WTC11 (cell line): ENCODE measurements around the gene GNS. TPM values are rescaled to one million over a fixed set of nuclear protein-coding genes. Genes with fewer than 3 reads are reported as not detected.

Source experiments
- ATF1 ChIP-seq: sonication (generic); formaldehyde crosslinking; IDR thresholded peaks from 2 replicates; pipeline ENCODE4 v1.8.1; 2023; ENCODE audit warnings: mild to moderate bottlenecking, moderate library complexity, missing genetic modification reagents
- CBFB ChIP-seq: sonication (generic); formaldehyde crosslinking; IDR thresholded peaks from 2 replicates; pipeline ENCODE4 v1.8.1; 2022; ENCODE audit warnings: mild to moderate bottlenecking, low read depth, missing genetic modification reagents
- CREB1 ChIP-seq: sonication (generic); formaldehyde crosslinking; IDR thresholded peaks from 2 replicates; pipeline ENCODE4 v1.8.0; 2023; ENCODE audit warnings: mild to moderate bottlenecking, missing genetic modification reagents
- CREM ChIP-seq: sonication (generic); formaldehyde crosslinking; IDR thresholded peaks from 2 replicates; pipeline ENCODE4 v1.8.1; 2022; ENCODE audit warnings: mild to moderate bottlenecking, missing genetic modification reagents, moderate library complexity
- ESRRA ChIP-seq: sonication (generic); formaldehyde crosslinking; IDR thresholded peaks from 2 replicates; pipeline ENCODE4 v1.8.1; 2022; ENCODE audit warnings: mild to moderate bottlenecking, missing genetic modification reagents, borderline replicate concordance
- HMGA2 ChIP-seq: fragments of 250-450 bp; sonication (Bioruptor Pico); IDR thresholded peaks from 2 replicates; pipeline ENCODE4 v1.4.0; 2021; ENCODE audit warnings: mild to moderate bottlenecking, moderate library complexity
- NR1H2 ChIP-seq: sonication (generic); formaldehyde crosslinking; IDR thresholded peaks from 2 replicates; pipeline ENCODE4 v1.9.0; 2021; ENCODE audit warnings: mild to moderate bottlenecking, moderate library complexity, missing genetic modification reagents
- NR3C1 ChIP-seq: sonication (generic); formaldehyde crosslinking; conservative IDR thresholded peaks from 2 replicates; pipeline ENCODE4 v1.8.1; 2023; ENCODE audit warnings: low read depth, mild to moderate bottlenecking, missing genetic modification reagents
- RELA ChIP-seq: sonication (generic); formaldehyde crosslinking; IDR thresholded peaks from 2 replicates; pipeline ENCODE4 v1.8.1; 2022; ENCODE audit warnings: missing genetic modification reagents, mild to moderate bottlenecking, borderline replicate concordance
- SMAD3 ChIP-seq: sonication (generic); formaldehyde crosslinking; IDR thresholded peaks from 2 replicates; pipeline ENCODE4 v1.8.0; 2022; ENCODE audit warnings: missing genetic modification reagents, mild to moderate bottlenecking, borderline replicate concordance
- SOX15 ChIP-seq: fragments of 250-450 bp; sonication (Bioruptor Pico); IDR thresholded peaks from 2 replicates; pipeline ENCODE4 v1.9.0; 2021; ENCODE audit warnings: mild to moderate bottlenecking
- TCF7 ChIP-seq: sonication (generic); formaldehyde crosslinking; IDR thresholded peaks from 2 replicates; pipeline ENCODE4 v1.8.0; 2022; ENCODE audit warnings: mild to moderate bottlenecking, low read depth, missing genetic modification reagents, moderate library complexity
- ZNF317 ChIP-seq: sonication (generic); formaldehyde crosslinking; IDR thresholded peaks from 2 replicates; pipeline ENCODE4 v1.8.1; 2023; ENCODE audit warnings: low read depth, mild to moderate bottlenecking, moderate library complexity, missing genetic modification reagents, borderline replicate concordance
- ZNF396 ChIP-seq: fragments of 250-450 bp; sonication (Bioruptor Pico); IDR thresholded peaks from 2 replicates; pipeline ENCODE4 v1.8.0; 2021; ENCODE audit warnings: mild to moderate bottlenecking, moderate library complexity, borderline replicate concordance
- ZNF423 ChIP-seq: fragments of 250-450 bp; sonication (Bioruptor Pico); IDR thresholded peaks from 2 replicates; pipeline ENCODE4 v2.1.2; 2022; ENCODE audit warnings: mild to moderate bottlenecking, moderate library complexity
- total RNA-seq: library from RNA; stranded (reverse); gene quantifications from 3 replicates; pipeline ENCODE4 v1.2.3, GENCODE V29; 2021
- TF ChIP-seq, protein P1 (sequence below): sonication (generic); formaldehyde crosslinking; IDR thresholded peaks from 2 replicates; pipeline ENCODE4 v1.8.1; 2022; ENCODE audit warnings: mild to moderate bottlenecking, missing genetic modification reagents, moderate library complexity, borderline replicate concordance
- TF ChIP-seq, protein P2 (sequence below): sonication (generic); formaldehyde crosslinking; IDR thresholded peaks from 2 replicates; pipeline ENCODE4 v1.8.0; 2022; ENCODE audit warnings: mild to moderate bottlenecking, missing genetic modification reagents
- TF ChIP-seq, protein P3 (sequence below): sonication (generic); formaldehyde crosslinking; IDR thresholded peaks from 2 replicates; pipeline ENCODE4 v1.8.0; 2022; ENCODE audit warnings: missing genetic modification reagents
- TF ChIP-seq, protein P4 (sequence below): sonication (generic); formaldehyde crosslinking; IDR thresholded peaks from 2 replicates; pipeline ENCODE4 v1.8.1; 2022; ENCODE audit warnings: mild to moderate bottlenecking, moderate library complexity, missing genetic modification reagents
- TF ChIP-seq, protein P5 (sequence below): sonication (generic); formaldehyde crosslinking; IDR thresholded peaks from 2 replicates; pipeline ENCODE4 v1.8.0; 2022; ENCODE audit warnings: mild to moderate bottlenecking, missing genetic modification reagents
- TF ChIP-seq, protein P6 (sequence below): sonication (generic); formaldehyde crosslinking; IDR thresholded peaks from 2 replicates; pipeline ENCODE4 v1.8.0; 2023; ENCODE audit warnings: missing genetic modification reagents
- TF ChIP-seq, protein P7 (sequence below): sonication (generic); formaldehyde crosslinking; IDR thresholded peaks from 2 replicates; pipeline ENCODE4 v1.8.1; 2022; ENCODE audit warnings: low read depth, mild to moderate bottlenecking, moderate library complexity, missing genetic modification reagents, borderline replicate concordance
- TF ChIP-seq, protein P8 (sequence below): sonication (generic); formaldehyde crosslinking; IDR thresholded peaks from 2 replicates; pipeline ENCODE4 v1.8.1; 2023; ENCODE audit warnings: mild to moderate bottlenecking, moderate library complexity, missing genetic modification reagents
- TF ChIP-seq, protein P9 (sequence below): sonication (generic); formaldehyde crosslinking; IDR thresholded peaks from 2 replicates; pipeline ENCODE4 v1.8.0; 2022; ENCODE audit warnings: mild to moderate bottlenecking, missing genetic modification reagents

Gene GNS
- total RNA-seq, 1 experiment from 2014 or later, result 24.7 TPM

DNA sequence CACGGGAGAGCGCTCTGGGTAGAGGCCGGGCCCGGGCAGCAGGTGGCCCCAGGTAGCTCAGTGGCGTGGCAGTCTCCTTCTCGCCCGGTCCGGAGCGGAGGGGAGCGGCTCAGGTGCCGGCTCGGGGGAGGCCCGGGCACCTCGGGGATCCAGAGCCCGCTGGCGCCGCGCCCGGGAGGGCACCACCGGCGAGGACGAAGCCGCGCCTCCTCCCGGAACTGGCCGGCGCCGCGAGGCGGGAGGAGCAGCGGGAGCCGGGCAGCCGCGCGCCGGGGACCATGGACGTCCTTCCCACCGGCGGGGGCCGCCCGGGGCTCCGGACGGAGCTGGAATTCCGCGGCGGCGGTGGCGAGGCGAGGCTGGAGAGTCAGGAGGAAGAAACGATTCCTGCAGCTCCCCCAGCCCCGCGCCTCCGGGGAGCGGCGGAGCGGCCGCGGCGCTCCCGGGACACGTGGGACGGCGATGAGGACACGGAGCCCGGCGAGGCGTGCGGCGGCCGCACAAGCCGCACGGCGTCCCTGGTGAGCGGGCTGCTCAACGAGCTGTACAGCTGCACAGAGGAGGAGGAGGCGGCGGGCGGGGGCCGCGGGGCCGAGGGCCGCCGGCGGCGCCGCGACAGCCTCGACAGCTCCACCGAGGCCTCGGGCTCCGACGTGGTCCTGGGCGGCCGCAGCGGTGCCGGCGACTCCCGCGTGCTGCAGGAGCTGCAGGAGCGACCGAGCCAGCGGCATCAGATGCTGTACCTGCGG lies 21.5 kb upstream of the GNS start (continued):
- TF ChIP-seq CREM, result 0 out of 2 replicates have a peak, but pooled peaks have one; percentile 37
- no peak for TF ChIP-seq RELA (CRISPR knock-in tag)
- no peak for TF ChIP-seq ATF1 (CRISPR knock-in tag)
- TF ChIP-seq CBFB (CRISPR knock-in tag), result no peak
- no peak for TF ChIP-seq ZNF317 (CRISPR knock-in tag)
- TF ChIP-seq, protein P1, sequence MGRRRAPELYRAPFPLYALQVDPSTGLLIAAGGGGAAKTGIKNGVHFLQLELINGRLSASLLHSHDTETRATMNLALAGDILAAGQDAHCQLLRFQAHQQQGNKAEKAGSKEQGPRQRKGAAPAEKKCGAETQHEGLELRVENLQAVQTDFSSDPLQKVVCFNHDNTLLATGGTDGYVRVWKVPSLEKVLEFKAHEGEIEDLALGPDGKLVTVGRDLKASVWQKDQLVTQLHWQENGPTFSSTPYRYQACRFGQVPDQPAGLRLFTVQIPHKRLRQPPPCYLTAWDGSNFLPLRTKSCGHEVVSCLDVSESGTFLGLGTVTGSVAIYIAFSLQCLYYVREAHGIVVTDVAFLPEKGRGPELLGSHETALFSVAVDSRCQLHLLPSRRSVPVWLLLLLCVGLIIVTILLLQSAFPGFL (CRISPR knock-in tag), result no peak
- no peak for TF ChIP-seq HMGA2
- TF ChIP-seq, protein P2, sequence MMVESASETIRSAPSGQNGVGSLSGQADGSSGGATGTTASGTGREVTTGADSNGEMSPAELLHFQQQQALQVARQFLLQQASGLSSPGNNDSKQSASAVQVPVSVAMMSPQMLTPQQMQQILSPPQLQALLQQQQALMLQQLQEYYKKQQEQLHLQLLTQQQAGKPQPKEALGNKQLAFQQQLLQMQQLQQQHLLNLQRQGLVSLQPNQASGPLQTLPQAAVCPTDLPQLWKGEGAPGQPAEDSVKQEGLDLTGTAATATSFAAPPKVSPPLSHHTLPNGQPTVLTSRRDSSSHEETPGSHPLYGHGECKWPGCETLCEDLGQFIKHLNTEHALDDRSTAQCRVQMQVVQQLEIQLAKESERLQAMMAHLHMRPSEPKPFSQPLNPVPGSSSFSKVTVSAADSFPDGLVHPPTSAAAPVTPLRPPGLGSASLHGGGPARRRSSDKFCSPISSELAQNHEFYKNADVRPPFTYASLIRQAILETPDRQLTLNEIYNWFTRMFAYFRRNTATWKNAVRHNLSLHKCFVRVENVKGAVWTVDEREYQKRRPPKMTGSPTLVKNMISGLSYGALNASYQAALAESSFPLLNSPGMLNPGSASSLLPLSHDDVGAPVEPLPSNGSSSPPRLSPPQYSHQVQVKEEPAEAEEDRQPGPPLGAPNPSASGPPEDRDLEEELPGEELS (CRISPR knock-in tag), result peak; percentile 43; the same call in 1 of the 2 replicates
- TF ChIP-seq SOX15, result no peak
- TF ChIP-seq CREB1 (CRISPR knock-in tag), result no peak
- TF ChIP-seq, protein P3, sequence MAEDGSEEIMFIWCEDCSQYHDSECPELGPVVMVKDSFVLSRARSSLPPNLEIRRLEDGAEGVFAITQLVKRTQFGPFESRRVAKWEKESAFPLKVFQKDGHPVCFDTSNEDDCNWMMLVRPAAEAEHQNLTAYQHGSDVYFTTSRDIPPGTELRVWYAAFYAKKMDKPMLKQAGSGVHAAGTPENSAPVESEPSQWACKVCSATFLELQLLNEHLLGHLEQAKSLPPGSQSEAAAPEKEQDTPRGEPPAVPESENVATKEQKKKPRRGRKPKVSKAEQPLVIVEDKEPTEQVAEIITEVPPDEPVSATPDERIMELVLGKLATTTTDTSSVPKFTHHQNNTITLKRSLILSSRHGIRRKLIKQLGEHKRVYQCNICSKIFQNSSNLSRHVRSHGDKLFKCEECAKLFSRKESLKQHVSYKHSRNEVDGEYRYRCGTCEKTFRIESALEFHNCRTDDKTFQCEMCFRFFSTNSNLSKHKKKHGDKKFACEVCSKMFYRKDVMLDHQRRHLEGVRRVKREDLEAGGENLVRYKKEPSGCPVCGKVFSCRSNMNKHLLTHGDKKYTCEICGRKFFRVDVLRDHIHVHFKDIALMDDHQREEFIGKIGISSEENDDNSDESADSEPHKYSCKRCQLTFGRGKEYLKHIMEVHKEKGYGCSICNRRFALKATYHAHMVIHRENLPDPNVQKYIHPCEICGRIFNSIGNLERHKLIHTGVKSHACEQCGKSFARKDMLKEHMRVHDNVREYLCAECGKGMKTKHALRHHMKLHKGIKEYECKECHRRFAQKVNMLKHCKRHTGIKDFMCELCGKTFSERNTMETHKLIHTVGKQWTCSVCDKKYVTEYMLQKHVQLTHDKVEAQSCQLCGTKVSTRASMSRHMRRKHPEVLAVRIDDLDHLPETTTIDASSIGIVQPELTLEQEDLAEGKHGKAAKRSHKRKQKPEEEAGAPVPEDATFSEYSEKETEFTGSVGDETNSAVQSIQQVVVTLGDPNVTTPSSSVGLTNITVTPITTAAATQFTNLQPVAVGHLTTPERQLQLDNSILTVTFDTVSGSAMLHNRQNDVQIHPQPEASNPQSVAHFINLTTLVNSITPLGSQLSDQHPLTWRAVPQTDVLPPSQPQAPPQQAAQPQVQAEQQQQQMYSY, result no peak
- TF ChIP-seq, protein P4, sequence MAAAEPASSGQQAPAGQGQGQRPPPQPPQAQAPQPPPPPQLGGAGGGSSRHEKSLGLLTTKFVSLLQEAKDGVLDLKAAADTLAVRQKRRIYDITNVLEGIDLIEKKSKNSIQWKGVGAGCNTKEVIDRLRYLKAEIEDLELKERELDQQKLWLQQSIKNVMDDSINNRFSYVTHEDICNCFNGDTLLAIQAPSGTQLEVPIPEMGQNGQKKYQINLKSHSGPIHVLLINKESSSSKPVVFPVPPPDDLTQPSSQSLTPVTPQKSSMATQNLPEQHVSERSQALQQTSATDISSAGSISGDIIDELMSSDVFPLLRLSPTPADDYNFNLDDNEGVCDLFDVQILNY, result peak; percentile 72; the same call in 1 of the 2 replicates
- TF ChIP-seq SMAD3 (CRISPR knock-in tag), result peak; percentile 45
- TF ChIP-seq, protein P5, sequence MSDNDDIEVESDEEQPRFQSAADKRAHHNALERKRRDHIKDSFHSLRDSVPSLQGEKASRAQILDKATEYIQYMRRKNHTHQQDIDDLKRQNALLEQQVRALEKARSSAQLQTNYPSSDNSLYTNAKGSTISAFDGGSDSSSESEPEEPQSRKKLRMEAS (CRISPR knock-in tag), result peak; percentile 71
- TF ChIP-seq NR3C1 (CRISPR knock-in tag), result no peak
- peak; percentile 58 for TF ChIP-seq TCF7 (CRISPR knock-in tag)
- TF ChIP-seq, protein P6, sequence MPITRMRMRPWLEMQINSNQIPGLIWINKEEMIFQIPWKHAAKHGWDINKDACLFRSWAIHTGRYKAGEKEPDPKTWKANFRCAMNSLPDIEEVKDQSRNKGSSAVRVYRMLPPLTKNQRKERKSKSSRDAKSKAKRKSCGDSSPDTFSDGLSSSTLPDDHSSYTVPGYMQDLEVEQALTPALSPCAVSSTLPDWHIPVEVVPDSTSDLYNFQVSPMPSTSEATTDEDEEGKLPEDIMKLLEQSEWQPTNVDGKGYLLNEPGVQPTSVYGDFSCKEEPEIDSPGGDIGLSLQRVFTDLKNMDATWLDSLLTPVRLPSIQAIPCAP (CRISPR knock-in tag), result peak; percentile 60; the same call in 1 of the 2 replicates
- TF ChIP-seq, protein P7, sequence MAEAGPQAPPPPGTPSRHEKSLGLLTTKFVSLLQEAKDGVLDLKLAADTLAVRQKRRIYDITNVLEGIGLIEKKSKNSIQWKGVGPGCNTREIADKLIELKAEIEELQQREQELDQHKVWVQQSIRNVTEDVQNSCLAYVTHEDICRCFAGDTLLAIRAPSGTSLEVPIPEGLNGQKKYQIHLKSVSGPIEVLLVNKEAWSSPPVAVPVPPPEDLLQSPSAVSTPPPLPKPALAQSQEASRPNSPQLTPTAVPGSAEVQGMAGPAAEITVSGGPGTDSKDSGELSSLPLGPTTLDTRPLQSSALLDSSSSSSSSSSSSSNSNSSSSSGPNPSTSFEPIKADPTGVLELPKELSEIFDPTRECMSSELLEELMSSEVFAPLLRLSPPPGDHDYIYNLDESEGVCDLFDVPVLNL (CRISPR knock-in tag), result 0 out of 2 replicates have a peak, but pooled peaks have one; percentile 5
- no peak for TF ChIP-seq NR1H2
- TF ChIP-seq ZNF396 (CRISPR knock-in tag), result no peak
- TF ChIP-seq ZNF423 (CRISPR knock-in tag), result peak; percentile 57; the same call in 1 of the 2 replicates
- TF ChIP-seq, protein P8, sequence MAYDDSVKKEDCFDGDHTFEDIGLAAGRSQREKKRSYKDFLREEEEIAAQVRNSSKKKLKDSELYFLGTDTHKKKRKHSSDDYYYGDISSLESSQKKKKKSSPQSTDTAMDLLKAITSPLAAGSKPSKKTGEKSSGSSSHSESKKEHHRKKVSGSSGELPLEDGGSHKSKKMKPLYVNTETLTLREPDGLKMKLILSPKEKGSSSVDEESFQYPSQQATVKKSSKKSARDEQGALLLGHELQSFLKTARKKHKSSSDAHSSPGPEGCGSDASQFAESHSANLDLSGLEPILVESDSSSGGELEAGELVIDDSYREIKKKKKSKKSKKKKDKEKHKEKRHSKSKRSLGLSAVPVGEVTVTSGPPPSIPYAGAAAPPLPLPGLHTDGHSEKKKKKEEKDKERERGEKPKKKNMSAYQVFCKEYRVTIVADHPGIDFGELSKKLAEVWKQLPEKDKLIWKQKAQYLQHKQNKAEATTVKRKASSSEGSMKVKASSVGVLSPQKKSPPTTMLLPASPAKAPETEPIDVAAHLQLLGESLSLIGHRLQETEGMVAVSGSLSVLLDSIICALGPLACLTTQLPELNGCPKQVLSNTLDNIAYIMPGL (CRISPR knock-in tag), result peak; percentile 37; the same call in 1 of the 2 replicates
- TF ChIP-seq, protein P9, sequence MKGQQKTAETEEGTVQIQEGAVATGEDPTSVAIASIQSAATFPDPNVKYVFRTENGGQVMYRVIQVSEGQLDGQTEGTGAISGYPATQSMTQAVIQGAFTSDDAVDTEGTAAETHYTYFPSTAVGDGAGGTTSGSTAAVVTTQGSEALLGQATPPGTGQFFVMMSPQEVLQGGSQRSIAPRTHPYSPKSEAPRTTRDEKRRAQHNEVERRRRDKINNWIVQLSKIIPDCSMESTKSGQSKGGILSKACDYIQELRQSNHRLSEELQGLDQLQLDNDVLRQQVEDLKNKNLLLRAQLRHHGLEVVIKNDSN (CRISPR knock-in tag), result peak; percentile 34; the same call in 1 of the 2 replicates
- peak; percentile 52; the same call in 1 of the 2 replicates for TF ChIP-seq ESRRA (CRISPR knock-in tag)
